HG03469 (cell line): ENCODE data around the gene AIG1.
"Not testable (repeated sequence)": the region's sequence is repeated elsewhere in the genome, so short reads cannot be mapped to it uniquely, and the experiment has no call there.

Experiments used
- ATAC-seq: cut with Tn5 transposase; IDR thresholded peaks from one replicate; pipeline ENCODE4 v1.9.1; 2021; ENCODE audit warnings: mild to moderate bottlenecking, moderate library complexity, moderate number of reproducible peaks; ENCODE audit not compliant: unreplicated experiment

Gene AIG1, protein sequence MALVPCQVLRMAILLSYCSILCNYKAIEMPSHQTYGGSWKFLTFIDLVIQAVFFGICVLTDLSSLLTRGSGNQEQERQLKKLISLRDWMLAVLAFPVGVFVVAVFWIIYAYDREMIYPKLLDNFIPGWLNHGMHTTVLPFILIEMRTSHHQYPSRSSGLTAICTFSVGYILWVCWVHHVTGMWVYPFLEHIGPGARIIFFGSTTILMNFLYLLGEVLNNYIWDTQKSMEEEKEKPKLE

GRCh38 chr6:143060806-143061596 is at the start of gene AIG1:
Gene AIG1, plus strand, starts transcription at chr6:143060889. Its CDS starts 37 bp downstream, at chr6:143060926.
- peak; percentile 31 for ATAC-seq

DNA sequence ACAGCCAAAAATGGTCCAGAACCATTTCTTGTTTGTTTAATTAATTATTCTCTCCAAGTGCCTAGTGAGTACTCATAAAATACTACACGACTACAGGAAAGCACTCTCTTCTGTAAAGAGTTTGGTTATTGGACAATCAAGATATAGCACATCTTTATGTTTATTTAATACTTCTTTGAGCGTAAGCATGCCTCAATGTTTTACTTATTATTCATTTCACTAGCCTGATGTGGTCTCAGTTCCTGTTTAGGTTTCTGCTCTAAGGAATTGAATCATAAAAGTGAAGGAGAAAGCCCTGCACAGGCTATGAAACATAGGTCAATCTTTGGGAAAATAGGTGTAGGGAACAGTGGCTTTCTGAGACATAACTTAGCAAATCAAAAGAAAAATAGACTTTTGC is 45.9 kb upstream of the AIG1 start:
- ATAC-seq: no peak

DNA sequence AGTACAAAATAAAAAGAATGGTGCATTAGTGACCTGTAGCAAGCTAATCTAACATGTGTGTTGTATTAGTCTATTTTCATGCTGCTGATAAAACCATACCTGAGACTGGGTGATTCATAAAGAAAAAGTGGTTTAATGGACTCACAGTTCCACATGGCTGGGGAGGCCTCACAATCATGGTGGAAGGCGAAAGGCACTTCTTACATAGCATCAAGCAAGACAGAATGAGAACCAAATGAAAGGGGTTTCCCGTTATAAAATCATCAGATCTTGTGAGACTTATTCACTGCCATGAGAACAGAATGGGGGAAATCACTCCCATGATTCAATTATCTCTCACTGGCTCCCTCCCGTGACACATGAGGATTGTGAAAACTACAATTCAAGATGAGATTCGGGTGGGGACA is 45.4 kb upstream of the AIG1 start:
- ATAC-seq: no peak

GRCh38 chr6:143018955-143019354 is 41.7 kb upstream of the AIG1 start:
- ATAC-seq: no peak

DNA sequence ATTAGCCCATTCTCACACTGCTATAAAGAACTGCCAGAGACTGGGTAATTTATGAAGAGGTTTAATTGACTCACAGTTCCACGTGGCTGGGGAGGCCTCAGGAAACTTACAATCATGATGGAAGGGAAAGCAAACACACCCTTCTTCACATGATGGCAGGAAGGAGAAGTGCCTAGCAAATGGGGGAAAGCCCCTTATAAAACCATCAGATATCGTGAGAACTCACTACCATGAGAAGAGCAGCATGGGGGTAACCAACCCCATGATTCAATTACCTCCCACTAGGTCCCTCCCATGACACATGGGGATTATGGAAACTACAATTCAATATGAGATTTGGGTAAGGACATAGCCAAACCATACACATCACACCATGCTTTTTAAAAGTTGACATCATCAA is 39.8 kb upstream of the AIG1 start:
- not testable (repeated sequence) for ATAC-seq

GRCh38 chr6:143021543-143021942 is 39.1 kb upstream of the AIG1 start:
- no peak for ATAC-seq

DNA sequence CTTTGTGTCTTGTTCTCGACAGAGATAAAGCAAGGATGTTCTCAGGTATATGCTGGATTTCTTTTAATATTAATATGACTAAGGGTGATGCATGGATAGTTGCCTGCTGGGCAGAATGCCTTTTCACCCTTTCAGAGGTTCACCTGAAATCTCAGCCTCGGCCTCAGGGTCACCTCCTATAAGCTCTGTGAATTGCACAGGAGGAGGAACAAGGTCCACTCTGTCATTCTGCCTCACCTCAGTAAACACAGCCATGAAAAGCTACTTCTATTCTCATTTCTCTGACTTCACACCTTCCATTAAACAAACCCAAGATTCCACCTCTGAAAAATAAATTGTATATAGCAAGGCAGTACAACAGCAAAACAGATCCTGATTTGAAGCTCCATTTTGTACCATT is 38.1 kb upstream of the AIG1 start:
- no peak for ATAC-seq

DNA sequence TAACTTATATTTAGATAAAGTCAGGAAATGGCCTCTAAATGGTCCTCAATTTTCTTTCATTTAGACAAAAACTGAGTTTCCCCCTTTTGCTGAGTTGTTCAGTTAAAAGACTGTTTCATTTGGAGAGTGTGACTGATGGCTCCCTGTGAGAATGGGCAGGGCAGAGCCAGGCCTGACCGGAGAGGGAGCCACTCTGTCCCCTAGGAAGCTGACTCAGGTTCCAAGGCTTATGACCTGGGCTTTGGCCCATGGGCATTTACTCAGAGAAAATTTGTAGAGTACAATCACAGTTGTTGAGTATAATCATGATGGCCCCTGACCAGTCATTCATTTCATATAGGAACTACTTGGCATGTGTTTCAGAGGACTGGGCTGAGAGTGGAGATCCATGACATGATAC is 37.0 kb upstream of the AIG1 start:
- ATAC-seq: no peak

DNA sequence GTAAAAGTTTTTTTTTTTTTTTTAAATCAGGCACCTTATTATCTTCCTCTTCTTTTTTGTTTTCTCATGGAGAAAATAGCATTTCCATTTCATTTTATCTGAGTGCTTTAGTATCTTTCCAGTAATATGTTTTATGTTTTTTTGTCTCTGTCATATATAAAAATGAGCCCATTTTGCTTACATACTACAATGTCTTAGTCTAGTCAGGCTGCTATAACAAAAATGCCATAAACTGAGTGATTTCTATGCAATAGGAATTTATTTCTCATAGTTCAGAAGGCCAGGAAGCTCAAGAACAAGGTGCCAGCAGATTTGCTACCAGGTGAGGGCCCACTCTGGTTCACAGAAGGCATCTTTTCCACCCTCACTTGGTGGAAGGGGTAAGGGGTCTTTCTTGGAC is 35.7 kb upstream of the AIG1 start:
- no peak for ATAC-seq

DNA sequence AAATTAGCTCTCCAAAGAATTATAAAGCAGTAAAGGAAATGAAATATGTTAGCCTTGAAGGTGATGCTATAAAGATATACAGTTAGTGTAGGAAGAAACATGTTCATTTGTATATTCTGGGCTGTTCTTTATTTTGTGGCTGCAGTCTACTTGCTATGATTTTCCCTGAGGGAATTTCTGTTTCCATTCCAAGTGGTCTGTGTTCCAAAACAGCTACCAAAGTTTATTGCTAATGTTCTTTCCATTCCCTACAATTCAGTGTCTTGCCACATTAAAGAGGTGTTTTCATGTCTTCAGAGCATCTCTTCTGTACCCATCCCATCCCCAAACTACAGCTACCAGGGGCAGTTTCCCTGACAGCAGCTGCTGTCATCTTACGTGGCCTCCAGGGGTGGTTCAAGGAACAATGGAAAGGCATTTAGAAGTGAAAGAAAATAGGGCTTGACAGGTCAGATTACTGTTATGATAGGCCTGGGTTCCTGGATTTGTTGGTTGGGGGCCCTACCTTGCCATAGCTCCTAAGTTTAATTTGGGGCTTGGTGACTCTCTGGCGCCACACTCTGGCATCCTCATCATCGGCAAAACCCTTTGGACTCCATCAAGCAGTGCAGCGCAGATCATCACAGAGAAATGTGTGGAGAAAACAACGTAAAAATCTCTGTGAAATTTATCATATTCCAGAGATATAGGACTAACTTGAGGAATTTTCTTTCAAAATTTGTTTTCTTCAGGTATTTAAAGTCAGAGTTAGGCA is 33.8 kb upstream of the AIG1 start:
- no peak for ATAC-seq

- ATAC-seq: no peak
Measured at GRCh38 chr6:143034689-143035334, 25.9 kb upstream of the AIG1 start.

DNA sequence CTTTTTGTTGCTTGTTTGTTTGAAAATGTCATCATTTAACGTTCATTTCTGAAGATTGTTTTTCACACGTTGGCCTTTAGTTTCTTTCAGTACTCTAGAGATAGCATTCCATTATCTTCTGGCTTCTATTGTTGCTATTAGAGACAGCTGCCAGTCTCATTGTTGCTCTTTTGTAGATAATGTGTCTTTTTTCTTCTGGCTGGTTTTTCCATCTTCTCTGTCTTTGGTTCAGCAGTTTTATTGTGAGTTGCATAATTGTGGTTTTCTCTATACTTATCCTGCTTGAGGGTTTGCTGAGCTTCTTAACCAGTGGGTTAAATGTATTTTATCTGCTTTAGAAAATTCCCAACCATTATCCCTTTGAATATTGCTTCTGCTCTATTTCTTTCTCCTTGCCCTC is 23.2 kb upstream of the AIG1 start:
- ATAC-seq: no peak

GRCh38 chr6:143038833-143039232 is 21.9 kb upstream of the AIG1 start:
- ATAC-seq: no peak

DNA sequence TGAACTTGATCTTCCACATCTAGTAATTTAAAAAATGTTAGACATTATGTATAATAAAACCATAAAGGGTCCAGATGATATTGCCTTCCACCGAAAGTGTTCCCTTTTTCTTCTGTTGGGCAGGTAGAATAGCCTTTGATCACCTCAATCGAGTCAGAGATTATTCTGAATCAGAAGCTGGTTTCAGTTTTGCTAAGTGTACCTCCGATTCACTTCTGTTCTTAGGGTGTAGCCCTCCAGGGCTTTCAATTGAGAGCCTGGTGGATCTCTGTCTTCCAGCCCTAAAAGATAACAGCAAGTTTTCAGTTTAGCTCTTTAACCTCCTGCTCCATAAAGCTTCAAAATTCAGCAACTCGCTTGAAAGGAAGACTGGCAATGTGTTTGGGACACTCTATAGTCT is 21.1 kb upstream of the AIG1 start:
- ATAC-seq: no peak

- no peak for ATAC-seq
Measured at GRCh38 chr6:143040018-143040417, 20.7 kb upstream of the AIG1 start.

- not testable (repeated sequence) for ATAC-seq
Measured at GRCh38 chr6:143044345-143044744, 16.3 kb upstream of the AIG1 start.

GRCh38 chr6:143049611-143050010 is 11.1 kb upstream of the AIG1 start:
- no peak for ATAC-seq

GRCh38 chr6:143050509-143050908 is 10.2 kb upstream of the AIG1 start:
- ATAC-seq: no peak

GRCh38 chr6:143052282-143052681 is 8.4 kb upstream of the AIG1 start:
- no peak for ATAC-seq

DNA sequence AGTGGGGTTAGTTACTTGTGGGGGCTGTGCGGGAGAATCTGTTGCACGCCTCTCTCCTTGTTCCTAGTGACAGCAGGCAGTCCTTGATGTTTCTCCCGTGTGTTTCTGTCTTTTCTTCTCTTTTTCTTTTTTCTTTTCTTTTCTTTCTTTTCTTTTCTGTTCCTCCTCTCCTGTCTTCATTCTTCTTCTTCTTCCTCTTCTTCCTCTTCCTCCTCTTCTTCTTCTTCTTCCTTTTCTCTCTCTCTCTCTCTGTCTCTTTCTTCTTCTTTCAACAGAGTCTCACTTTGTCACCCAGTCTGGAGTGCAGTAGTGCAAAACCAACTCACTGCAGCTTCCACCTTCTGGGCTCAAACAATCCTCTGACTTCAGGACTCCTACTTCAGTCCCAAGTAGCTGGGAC is 6.8 kb upstream of the AIG1 start:
- no peak for ATAC-seq

- ATAC-seq: no peak
Measured at GRCh38 chr6:143054329-143054728, 6.4 kb upstream of the AIG1 start.
